ENCODE data around the gene ELN. TPM values are rescaled to one million over a fixed set of nuclear protein-coding genes. Genes with fewer than 3 reads are reported as not detected.

The ELN gene
- polyA plus RNA-seq, 1 donor from 2014 or later: not detected

DNA sequence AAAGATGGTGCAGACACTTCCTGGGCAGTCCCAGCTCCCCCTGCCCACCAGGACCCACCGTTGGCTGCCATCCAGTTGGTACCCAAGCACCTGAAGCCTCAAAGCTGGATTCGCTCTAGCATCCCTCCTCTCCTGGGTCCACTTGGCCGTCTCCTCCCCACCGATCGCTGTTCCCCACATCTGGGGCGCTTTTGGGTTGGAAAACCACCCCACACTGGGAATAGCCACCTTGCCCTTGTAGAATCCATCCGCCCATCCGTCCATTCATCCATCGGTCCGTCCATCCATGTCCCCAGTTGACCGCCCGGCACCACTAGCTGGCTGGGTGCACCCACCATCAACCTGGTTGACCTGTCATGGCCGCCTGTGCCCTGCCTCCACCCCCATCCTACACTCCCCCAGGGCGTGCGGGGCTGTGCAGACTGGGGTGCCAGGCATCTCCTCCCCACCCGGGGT is 41.1 kb downstream of the ELN start:
- peak overlapping the region in 1 of 4 donors; percentile 28 for H3K4me3 Mint-ChIP-seq
- H3K4me1 Mint-ChIP-seq: no peaks in the 10 kb centered on the region
- no peaks in the 10 kb centered on the region for H3K27me3 Mint-ChIP-seq
- H3K9me3 Mint-ChIP-seq: no peaks in the 10 kb centered on the region
- H3K27ac Mint-ChIP-seq: no peak overlapping the region
- peaks cover 2% of the 10 kb centered on the region for H3K36me3 Mint-ChIP-seq

DNA sequence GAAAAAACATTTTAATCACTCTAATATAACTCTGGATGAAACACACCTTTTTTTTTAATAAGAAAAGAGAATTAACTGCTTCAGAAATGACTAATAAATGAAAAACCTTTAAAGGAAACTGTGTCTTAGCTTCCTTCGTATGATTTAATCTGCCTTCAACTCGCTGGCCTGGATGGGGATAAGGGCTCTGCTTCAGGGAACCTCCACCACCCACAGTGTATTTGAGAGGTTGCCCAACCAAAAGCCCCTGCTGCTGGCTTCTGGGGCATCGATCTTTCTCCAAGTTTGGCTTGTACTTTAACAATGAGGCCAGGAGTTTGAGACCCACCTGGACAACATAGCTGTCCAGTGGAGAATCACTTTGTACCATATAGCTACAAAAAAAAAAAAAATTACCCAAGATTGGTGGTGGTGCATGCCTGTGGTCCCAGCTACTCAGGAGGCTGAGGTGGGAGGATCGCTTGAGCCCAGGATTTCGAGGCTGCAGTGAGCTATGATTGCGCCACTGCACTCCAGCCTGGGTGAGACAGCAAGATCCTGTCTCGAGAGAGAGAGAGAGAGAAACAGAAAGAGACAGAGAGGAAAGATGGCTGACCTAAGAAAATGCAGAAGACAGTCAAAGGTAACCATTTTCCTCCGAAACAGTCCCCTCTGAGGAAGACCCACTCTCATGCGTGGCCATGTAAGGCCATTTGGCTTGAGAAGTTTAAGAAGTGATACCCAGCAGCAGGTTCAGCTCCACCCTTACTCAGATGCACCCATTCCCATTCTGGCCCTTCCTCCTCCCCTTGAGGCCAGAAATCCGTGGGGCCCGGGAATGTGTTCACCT is 42.0 kb downstream of the ELN start:
- Mint-ChIP-seq H3K27ac (peak overlapping the region in 2 of 3 donors; percentile 35 to 80), H3K27me3 (no peaks in the 10 kb centered on the region)

DNA sequence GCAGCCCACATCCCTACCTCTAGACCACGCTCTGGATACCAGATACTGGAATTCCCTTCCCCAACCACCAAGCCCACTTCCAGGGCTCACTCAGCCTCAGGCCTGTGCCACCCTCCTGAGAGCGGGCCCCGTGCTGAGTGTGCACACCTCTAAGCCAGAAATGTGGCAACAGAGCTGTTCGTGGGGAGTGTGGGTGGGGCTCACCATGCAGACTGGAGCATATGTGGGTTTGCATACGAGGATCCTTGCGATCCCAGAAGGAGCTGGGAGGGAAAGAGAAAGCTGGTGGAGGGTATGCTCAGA is 42.6 kb downstream of the ELN start:
- Mint-ChIP-seq H3K4me3 (no peak overlapping the region), H3K4me1 (peaks cover 0 to 1% (median 0%) of the 10 kb centered on the region in 3 donors), H3K27me3 (no peaks in the 10 kb centered on the region), H3K9me3 (no peaks in the 10 kb centered on the region), H3K27ac (peak overlapping the region in 1 of 3 donors; percentile 91), H3K36me3 (peaks cover 2% of the 10 kb centered on the region)

More for the DNA sequence above, 42.0 kb downstream of the ELN start:
- Mint-ChIP-seq H3K36me3 (peaks cover 2% of the 10 kb centered on the region), H3K4me1 (peaks cover 0 to 1% (median 0%) of the 10 kb centered on the region in 3 donors), H3K4me3 (peak overlapping the region in 1 of 4 donors; percentile 28), H3K9me3 (no peaks in the 10 kb centered on the region)

DNA sequence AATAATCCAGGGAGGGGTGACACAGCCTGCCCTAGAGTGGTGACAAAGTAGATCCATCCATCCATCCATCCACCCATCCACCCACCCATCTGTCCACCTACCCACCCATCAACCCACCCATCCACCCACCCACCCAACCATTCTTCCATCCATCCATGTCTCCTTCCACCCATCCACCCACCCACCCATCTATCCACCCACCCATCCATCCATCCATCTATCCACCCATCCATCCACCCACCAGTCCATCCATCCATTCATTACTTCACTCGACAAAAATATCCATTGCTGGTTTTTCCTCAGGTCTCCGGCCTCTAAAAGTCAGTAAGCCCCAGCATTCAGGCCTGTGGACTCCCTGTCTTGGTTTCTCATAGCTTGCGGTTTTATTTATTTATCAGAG is 43.1 kb downstream of the ELN start:
- H3K9me3 Mint-ChIP-seq: no peaks in the 10 kb centered on the region
- H3K4me3 Mint-ChIP-seq: no peak overlapping the region
- H3K36me3 Mint-ChIP-seq: peaks cover 2% of the 10 kb centered on the region
- H3K4me1 Mint-ChIP-seq: peaks cover 0 to 1% (median 0%) of the 10 kb centered on the region in 3 donors
- peak overlapping the region in 1 of 3 donors; percentile 91 for H3K27ac Mint-ChIP-seq
- H3K27me3 Mint-ChIP-seq: no peaks in the 10 kb centered on the region

DNA sequence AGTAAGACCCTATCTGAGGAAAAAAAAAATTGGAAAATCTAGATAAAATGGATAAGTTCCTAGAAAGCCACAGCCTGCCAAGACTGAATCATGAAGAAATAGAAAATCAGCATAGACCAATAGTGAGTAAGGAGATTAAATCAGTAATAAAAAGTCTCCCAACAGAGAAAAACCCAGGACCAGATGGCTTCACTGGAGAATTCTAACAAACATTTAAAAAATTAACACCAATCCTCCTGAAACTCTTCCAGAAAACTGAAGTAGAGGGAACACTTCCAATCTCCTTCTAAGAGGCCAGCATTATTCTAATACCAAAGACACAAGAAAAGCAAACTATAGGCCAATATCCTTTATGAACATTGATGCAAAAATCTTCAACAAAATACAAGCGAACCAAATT is 46.8 kb downstream of the ELN start:
- Mint-ChIP-seq H3K4me3 (no peak overlapping the region), H3K4me1 (peaks cover 0 to 1% (median 0%) of the 10 kb centered on the region in 3 donors)

DNA sequence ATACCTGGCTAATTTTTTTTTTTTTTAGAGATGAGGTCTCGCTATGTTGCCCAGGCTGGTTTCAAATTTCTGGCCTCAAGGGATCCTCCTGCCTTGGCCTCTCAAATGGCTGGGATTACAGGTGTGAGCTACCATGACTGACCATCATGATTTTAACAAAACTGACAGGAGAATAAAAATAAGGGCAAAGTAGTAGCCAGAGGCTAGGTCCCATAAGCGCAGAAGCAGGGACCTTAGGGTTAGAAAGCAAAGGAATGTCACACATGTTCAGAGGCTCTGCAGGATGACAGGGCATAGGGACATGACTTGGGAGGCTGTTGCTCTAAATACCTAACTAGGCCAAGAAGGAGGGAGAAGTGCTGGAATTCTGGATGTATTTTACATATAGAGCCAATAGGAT is 50.5 kb downstream of the ELN start:
- H3K4me3 Mint-ChIP-seq: peak overlapping the region in 1 of 4 donors; percentile 18
- H3K27ac Mint-ChIP-seq: peak overlapping the region in 2 of 3 donors; percentile 11 to 25

More for the DNA sequence above, 46.8 kb downstream of the ELN start:
- Mint-ChIP-seq H3K36me3 (peaks cover 2% of the 10 kb centered on the region), H3K27me3 (no peaks in the 10 kb centered on the region), H3K9me3 (no peaks in the 10 kb centered on the region), H3K27ac (peak overlapping the region in 1 of 3 donors; percentile 33)

DNA sequence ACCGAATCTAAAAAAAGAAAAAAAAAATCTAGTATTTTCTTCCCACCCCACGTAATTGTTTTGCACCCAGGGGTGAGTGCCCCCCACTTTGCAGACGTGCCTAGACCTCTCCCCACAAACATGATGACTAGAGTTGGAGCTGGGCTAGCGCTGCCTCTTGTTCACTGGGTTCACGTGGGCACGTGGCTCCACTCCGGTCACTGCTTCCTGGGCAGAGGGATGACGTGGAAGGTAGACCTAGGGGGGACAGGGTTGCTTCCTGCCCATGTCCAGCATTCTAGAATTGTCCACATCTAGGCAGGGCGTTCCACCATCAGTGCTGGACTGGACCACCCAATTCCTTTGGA is 54.8 kb downstream of the ELN start:
- Mint-ChIP-seq H3K4me1 (peaks cover 0 to 7% (median 4%) of the 10 kb centered on the region in 3 donors), H3K36me3 (no peaks in the 10 kb centered on the region), H3K9me3 (no peaks in the 10 kb centered on the region), H3K27me3 (no peaks in the 10 kb centered on the region), H3K4me3 (peak overlapping the region; percentile 60 to 73 (median 66)), H3K27ac (no peak overlapping the region)

More for the DNA sequence above, 50.5 kb downstream of the ELN start:
- Mint-ChIP-seq H3K9me3 (no peaks in the 10 kb centered on the region), H3K4me1 (peaks cover 0 to 3% (median 2%) of the 10 kb centered on the region in 3 donors), H3K27me3 (no peaks in the 10 kb centered on the region), H3K36me3 (no peaks in the 10 kb centered on the region)

DNA sequence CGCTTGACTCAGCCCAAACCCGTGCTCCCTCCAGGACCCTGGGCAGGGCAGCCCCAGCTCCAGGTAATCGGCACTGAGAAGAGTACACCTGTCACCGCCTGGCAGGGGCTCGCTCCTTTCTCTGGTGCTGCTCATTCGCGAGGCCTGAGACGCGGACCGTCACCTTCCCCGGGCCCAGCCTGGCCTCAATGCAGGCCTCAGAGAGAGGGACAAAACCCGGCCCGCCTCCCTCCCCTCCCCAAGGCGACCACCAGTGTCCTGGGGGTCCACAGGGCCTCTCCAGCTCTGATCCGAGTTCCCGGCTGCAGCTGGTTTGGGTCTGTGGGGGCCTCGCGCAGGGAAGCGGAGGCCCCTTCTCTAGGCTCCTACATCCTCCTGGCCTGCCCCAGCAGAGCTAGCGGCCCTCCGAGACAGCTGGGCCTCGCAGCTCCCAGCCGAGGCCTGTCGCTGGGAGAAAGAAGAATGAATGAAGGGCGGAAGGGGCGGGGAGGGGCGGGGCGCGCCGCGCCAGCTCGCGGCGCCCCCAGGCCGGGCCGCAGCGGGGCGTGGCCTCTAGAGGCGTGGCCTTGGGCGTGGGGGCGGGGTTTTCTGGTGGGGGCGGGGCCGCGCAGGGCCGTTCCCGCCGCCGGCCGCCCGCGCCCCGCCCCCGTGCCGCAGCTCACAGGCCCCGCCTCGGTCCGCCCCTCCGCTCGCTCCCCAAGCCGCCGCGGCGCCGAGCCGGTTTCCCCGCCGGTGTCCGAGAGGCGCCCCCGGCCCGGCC is 55.3 kb downstream of the ELN start, which contains the start of gene LIMK1:
Gene LIMK1, plus strand, starts transcription at position 688 of the 760 bp plus-strand sequence. CDS start 187 bp downstream, outside the sequence.
- Mint-ChIP-seq H3K4me1 (peaks cover 0 to 7% (median 4%) of the 10 kb centered on the region in 3 donors), H3K4me3 (peak within 1 kb of the TSS; percentile 77 to 96 (median 87)), H3K27me3 (no peaks in the 10 kb centered on the region), H3K36me3 (no peaks in the 10 kb centered on the region), H3K27ac (peak within 1 kb of the TSS; percentile 18 to 94 (median 76)), H3K9me3 (no peaks in the 10 kb centered on the region)

DNA sequence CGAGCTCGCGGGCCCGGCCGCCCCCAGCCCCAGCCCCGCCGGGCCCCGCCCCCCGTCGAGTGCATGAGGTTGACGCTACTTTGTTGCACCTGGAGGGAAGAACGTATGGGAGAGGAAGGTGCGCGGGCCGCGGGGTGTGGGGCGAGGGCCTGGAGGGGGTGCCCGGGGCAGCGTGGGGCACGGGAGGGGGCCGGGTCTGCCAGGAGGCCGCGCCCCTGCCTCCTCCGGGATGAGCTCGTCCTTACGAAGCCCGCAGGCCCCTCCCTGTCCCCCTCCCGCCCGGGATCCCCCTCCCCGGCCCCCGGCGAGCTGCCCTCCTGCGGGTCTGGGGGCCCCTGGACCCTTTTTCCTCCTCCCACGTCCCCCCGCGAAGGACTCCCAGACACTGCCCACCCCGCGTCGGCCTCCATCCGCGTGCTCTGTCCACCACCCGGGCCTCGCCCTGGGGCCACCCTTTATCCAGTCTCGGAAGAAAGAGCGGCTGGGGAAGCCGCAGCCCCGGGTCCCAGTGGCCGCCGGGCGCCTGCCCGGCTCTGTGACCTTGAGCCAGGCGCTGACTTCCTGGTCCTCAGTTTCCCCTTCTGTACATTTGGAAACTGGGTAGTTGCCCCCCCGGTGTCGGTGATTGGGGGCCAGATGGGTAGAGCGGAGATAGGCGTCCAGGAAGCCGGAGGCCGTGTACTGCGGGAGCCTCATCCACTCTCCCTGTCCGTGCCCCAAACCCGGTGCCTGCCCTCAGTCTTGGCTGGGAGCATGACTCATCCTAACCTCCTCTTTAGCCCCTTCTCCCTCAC is 56.2 kb downstream of the ELN start:
- Mint-ChIP-seq H3K27ac (peak overlapping the region in 2 of 3 donors; percentile 18 to 94), H3K4me3 (peak overlapping the region; percentile 77 to 96 (median 87)), H3K27me3 (no peaks in the 10 kb centered on the region), H3K4me1 (peaks cover 0 to 7% (median 4%) of the 10 kb centered on the region in 3 donors), H3K36me3 (no peaks in the 10 kb centered on the region), H3K9me3 (no peaks in the 10 kb centered on the region)

DNA sequence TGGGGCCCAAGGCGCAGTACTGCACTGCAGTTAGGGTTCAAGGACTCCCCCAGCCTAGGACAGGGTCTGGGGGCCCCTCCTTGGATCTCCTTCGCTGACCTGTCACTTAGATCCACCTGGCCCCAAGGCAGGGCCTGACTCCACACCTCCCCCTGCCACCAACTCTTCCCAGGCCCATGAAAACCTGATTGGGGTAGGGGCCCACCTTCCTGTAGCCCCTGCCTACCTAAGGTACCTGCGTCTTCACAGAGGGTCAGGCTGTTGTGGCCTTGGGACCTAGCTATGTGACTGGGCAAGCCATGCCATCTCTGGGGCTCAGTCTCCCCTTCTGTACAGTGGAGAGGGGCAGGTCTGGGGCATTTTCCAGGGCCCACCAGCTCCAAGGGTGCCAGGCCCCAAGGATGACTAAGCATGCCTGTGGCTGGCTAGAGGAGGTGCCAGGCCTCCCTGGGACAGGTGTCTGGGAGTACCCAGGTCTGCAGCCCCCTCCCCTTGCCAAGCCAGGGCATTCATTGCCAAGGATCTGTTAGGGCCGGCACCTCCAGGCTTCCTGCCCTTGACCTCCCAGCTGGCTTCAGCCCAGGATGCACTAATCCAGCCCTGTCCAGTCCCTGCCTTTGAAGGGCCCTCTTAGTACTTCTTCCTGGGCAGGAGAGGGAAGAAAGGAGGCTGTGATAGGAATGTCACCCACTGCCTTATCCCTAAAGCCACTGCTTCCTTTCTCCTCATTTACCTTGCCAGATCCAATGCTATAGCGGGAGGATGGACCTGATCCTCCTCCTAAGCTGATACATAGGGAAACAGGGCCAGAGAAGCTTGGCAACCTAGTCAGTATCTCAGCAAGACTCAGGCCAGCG is 57.0 kb downstream of the ELN start:
- Mint-ChIP-seq H3K27me3 (no peaks in the 10 kb centered on the region), H3K4me1 (peaks cover 0 to 9% (median 4%) of the 10 kb centered on the region in 3 donors), H3K27ac (peak overlapping the region in 2 of 3 donors; percentile 18 to 94), H3K9me3 (no peaks in the 10 kb centered on the region), H3K36me3 (no peaks in the 10 kb centered on the region), H3K4me3 (peak overlapping the region; percentile 77 to 96 (median 87))

DNA sequence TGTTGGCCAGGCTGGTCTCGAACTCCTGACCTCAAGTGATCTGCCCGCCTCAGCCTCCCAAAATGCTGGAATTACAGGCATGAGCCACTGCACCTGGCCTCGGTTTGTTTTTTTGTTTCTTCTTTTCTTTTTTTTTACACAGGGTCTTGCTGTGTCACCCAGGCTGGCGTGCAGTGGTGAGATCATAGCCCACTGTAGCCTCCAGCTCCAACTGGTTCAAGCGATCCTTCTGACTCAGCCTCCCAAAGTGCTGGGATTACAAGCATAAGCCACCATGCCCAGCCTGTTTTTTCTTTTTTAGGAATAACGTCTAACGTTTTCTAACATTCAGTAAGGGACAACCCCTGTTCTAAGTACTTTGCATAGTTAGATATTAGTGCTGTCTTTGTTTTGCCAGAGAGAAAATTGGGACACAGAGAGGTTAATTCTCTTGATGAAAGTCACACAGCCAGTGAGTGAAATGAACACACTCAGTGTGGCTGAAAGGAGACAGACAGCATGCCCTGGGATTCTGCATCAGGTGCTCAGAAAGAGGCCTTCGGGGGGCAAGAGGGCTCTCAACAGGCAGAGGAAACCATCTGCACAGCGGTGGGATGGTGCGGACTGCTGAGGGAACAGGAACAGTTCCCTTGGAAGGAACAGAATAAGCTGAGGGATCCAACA is 59.9 kb downstream of the ELN start:
- H3K4me3 Mint-ChIP-seq: peak overlapping the region in 1 of 4 donors; percentile 34
- H3K27ac Mint-ChIP-seq: peak overlapping the region in 1 of 3 donors; percentile 63
- no peaks in the 10 kb centered on the region for H3K9me3 Mint-ChIP-seq
- H3K27me3 Mint-ChIP-seq: no peaks in the 10 kb centered on the region
- H3K36me3 Mint-ChIP-seq: no peaks in the 10 kb centered on the region
- H3K4me1 Mint-ChIP-seq: peaks cover 0 to 12% (median 10%) of the 10 kb centered on the region in 3 donors

DNA sequence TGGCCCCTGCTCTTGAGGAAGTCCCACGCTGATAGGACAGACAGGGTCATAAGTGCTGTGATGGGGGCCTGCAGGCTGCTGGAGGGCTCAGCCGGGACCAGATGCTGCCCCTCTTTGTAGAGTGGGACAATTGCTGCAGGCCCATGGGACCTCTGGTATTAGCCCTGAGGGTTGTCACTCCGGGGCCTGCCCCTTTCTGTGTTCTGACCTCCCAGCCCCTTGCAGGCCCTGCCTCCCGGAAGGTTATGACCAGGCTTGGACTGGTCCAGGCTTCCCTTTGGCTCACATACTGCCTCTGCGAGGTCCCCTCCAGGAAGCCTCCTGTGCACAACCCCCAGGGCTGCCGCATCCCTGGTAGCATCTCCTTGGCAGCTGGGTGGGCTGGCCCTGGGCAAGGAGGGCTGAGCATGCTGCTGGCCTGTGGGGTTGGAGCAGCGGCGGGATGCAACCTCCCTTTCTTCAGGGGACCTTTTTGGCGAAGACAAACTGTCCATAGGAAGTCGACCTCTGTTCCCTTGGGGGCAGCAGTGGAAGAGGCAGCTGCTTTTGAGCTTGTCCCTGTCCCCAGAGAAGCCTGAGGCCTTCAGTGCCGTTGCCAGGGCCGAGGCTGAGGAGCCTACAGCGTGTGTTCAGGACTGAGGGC is 64.5 kb downstream of the ELN start:
- peak overlapping the region; percentile 79 to 96 (median 92) for H3K4me3 Mint-ChIP-seq

DNA sequence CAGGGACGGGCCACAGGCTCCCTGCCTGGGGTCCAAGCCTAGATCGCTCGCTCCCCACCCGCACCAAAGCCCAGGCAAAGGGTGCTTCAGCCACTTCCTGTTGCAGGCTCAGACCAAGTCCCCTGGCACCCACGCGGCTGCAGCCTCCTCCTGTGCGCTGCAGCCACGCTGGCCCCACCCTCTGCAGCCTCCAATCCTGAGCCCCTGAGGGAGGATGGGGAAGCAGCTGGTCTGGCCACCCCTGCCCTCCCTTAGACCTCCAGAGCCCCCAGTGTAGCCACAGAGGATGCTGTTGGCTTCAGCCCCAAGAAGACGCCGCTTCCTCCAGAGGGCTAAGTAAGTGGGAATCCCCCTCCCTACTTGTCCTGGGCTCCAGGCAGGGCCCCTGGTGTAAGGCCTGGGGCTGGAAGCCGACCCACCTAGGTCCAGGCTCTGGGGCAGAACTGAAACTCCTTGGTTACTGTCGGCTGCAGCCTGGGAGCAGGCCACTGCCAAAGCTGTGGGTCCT is 65.0 kb downstream of the ELN start:
- peaks cover 4 to 16% (median 11%) of the 10 kb centered on the region in 3 donors for H3K4me1 Mint-ChIP-seq
- peak overlapping the region; percentile 79 to 96 (median 92) for H3K4me3 Mint-ChIP-seq
- peak overlapping the region; percentile 86 to 96 (median 93) for H3K27ac Mint-ChIP-seq
- H3K27me3 Mint-ChIP-seq: no peaks in the 10 kb centered on the region
- no peaks in the 10 kb centered on the region for H3K9me3 Mint-ChIP-seq
- peaks cover 4% of the 10 kb centered on the region for H3K36me3 Mint-ChIP-seq

More for the DNA sequence above, 64.5 kb downstream of the ELN start:
- Mint-ChIP-seq H3K9me3 (no peaks in the 10 kb centered on the region), H3K36me3 (no peaks in the 10 kb centered on the region), H3K27ac (peak overlapping the region; percentile 86 to 96 (median 93)), H3K4me1 (peaks cover 4 to 16% (median 11%) of the 10 kb centered on the region in 3 donors), H3K27me3 (no peaks in the 10 kb centered on the region)

Data from IgD-negative memory B cell (primary cell).